Large intestine (tissue), 3 donors: ENCODE measurements around the gene PRAMEF17. TPM values are rescaled to one million over a fixed set of nuclear protein-coding genes. Genes with fewer than 3 reads are reported as not detected.
"Not testable (repeated sequence)": the region's sequence is repeated elsewhere in the genome, so short reads cannot be mapped to it uniquely, and the experiment has no call there.

Experiments used
- DNase-seq, 2 donors: peaks; one replicate each; pipeline versions ENCODE4 v3.0.0 to v3.0.0-alpha.2; 2013
- H3K27ac ChIP-seq: one replicate; pipeline ENCODE4 v1.5.1; 2013; ENCODE audit warnings: low read length
- H3K27me3 ChIP-seq: 2 replicates; pipeline ENCODE4 v1.6.1; 2013; ENCODE audit warnings: low read length; ENCODE audit not compliant: control insufficient read depth, insufficient read depth
- H3K36me3 ChIP-seq: 2 replicates; pipeline ENCODE4 v1.6.1; 2013; ENCODE audit warnings: low read length; ENCODE audit not compliant: control insufficient read depth, insufficient read depth
- H3K4me1 ChIP-seq: one replicate; pipeline ENCODE4 v1.6.1; 2013; ENCODE audit warnings: low read length; ENCODE audit not compliant: control insufficient read depth, insufficient read depth
- H3K4me3 ChIP-seq: one replicate; pipeline ENCODE4 v1.5.1; 2013; ENCODE audit warnings: low read length
- H3K9me3 ChIP-seq: one replicate; pipeline ENCODE4 v1.6.1; 2013; ENCODE audit warnings: mild to moderate bottlenecking, low read depth, low read length, moderate library complexity; ENCODE audit not compliant: control insufficient read depth
- WGBS: methylation state at CpG from one replicate; pipeline ENCODE4 v1.1.5; 2013; ENCODE audit warnings: low lambda C conversion rate; ENCODE audit not compliant: insufficient coverage; 5-methylcytosine and 5-hydroxymethylcytosine counted together
- polyA plus RNA-seq: library from polyadenylated mRNA; unstranded; fragments of 120-200 nt; gene quantifications from one replicate; pipeline ENCODE4 v1.2.1, GENCODE V29; 2013

The PRAMEF17 gene
- polyA plus RNA-seq, 1 donor = not detected

DNA sequence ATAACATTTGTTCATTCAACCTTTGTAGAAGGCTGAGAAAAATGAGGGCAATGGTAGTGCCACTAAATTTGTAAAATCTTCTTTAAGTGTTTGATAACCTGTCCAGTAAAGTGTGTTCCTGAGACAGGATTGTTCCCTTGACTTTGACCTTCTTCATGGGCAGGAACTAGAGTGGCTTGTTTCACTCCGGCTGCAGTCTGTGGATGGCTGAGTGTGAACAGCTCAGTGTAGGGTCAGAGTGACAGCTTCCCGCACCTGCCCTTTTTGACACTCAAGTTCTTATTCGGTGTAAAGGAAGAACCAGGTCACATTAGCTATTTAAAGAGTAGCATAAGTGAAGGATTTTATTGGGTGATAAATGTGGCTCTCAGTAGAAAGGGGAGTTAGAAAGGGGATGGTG is 9.1 kb upstream of the PRAMEF17 start:
- WGBS = no CpG with 5 or more reads among the region's 3 CpGs
- H3K9me3 ChIP-seq, H3K4me1 ChIP-seq, H3K27me3 ChIP-seq, H3K27ac ChIP-seq, H3K4me3 ChIP-seq, H3K36me3 ChIP-seq, DNase-seq: not testable (repeated sequence)

DNA sequence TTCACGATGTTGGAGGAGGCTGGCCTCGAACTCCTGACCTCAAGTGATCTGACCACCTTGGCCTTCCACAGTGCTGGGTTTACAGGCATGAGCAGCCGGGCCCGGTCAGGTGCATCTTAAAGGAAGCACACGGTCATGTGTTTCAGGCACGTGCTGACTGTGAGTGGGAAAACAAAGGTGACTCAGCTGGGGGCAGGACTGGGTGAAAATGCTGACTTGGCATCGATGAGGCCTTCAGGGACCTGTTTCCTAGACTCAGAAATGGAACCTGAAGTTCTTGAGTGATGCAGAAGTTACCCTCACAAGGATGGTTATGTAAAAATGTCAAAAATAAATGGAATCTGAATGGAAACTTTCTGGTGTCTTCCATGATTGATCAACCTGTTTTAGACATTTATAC is 3.6 kb downstream of the PRAMEF17 start:
- no CpG with 5 or more reads among the region's 7 CpGs for WGBS
- not testable (repeated sequence) for H3K27me3 ChIP-seq, H3K27ac ChIP-seq, H3K4me1 ChIP-seq, H3K36me3 ChIP-seq, H3K4me3 ChIP-seq, DNase-seq
- H3K9me3 ChIP-seq = peaks cover 10% of the 10 kb centered on the region

GRCh38 chr1:13394761-13395160 is 5.3 kb downstream of the PRAMEF17 start:
- H3K9me3 ChIP-seq = peaks cover 10% of the 10 kb centered on the region
- not testable (repeated sequence) for H3K27ac ChIP-seq, H3K4me1 ChIP-seq, H3K4me3 ChIP-seq, H3K27me3 ChIP-seq, H3K36me3 ChIP-seq, DNase-seq
- no CpG with 5 or more reads among the region's 32 CpGs for WGBS

GRCh38 chr1:13395311-13395710 is 5.9 kb downstream of the PRAMEF17 start:
- no CpG with 5 or more reads among the region's 22 CpGs for WGBS
- DNase-seq, H3K27me3 ChIP-seq: not testable (repeated sequence)

GRCh38 chr1:13407811-13408210 is 18.4 kb downstream of the PRAMEF17 start:
- WGBS = 71% methylated on average over 1 of the region's 4 CpGs
- Histone ChIP-seq H3K27ac (no peak overlapping the region), H3K4me1 (no peaks in the 10 kb centered on the region), H3K4me3 (no peak overlapping the region), H3K9me3 (no peaks in the 10 kb centered on the region), H3K27me3 (no peaks in the 10 kb centered on the region), H3K36me3 (no peaks in the 10 kb centered on the region)
- DNase-seq = no peak

More at GRCh38 chr1:13395311-13395710, 5.9 kb downstream of the PRAMEF17 start:
- H3K4me1 ChIP-seq, H3K36me3 ChIP-seq, H3K27ac ChIP-seq, H3K4me3 ChIP-seq: not testable (repeated sequence)
- peaks cover 10% of the 10 kb centered on the region for H3K9me3 ChIP-seq

- H3K9me3 ChIP-seq, H3K27ac ChIP-seq, H3K27me3 ChIP-seq, H3K36me3 ChIP-seq, H3K4me1 ChIP-seq, H3K4me3 ChIP-seq, DNase-seq: not testable (repeated sequence)
- WGBS = no CpG with 5 or more reads among the region's 4 CpGs
Observed at GRCh38 chr1:13410150-13410549, 20.7 kb downstream of the PRAMEF17 start, which contains the start of gene PRAMEF20. Gene PRAMEF20, plus strand, starts transcription at chr1:13410450. Its CDS starts 5,905 bp downstream, at chr1:13416355.

DNA sequence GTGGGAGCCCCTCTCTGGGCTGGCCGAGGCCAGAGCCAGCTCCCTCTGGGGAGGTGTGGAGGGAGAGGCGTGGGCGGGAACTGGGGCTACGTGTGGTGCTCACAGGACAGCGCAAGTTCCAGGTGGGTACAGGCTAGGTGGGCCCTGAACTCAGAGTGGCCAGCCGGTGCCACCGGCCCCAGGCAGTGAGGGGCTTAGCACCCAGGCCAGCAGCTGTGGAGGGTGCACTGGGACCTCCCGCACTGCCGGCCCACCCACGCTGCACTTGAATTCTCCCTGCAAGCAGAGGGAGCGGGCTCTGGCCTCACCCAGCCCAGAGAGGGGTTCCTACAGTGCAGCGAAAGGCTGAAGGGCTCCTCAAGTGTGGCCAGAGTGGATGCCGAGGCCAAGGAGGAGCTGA is 41.1 kb downstream of the PRAMEF17 start:
- DNase-seq = no peak
- H3K36me3 ChIP-seq = no peaks in the 10 kb centered on the region
- H3K4me1 ChIP-seq = no peaks in the 10 kb centered on the region
- no peak overlapping the region for H3K27ac ChIP-seq
- WGBS = no CpG with 5 or more reads among the region's 13 CpGs
- no peak overlapping the region for H3K4me3 ChIP-seq
- no peaks in the 10 kb centered on the region for H3K27me3 ChIP-seq
- peaks cover 11% of the 10 kb centered on the region for H3K9me3 ChIP-seq

GRCh38 chr1:13432251-13432650 is 42.8 kb downstream of the PRAMEF17 start:
- no peak for DNase-seq
- Histone ChIP-seq H3K4me3 (no peak overlapping the region), H3K9me3 (peaks cover 11% of the 10 kb centered on the region), H3K27me3 (no peaks in the 10 kb centered on the region), H3K36me3 (no peaks in the 10 kb centered on the region), H3K27ac (no peak overlapping the region), H3K4me1 (no peaks in the 10 kb centered on the region)
- WGBS = no CpG with 5 or more reads among the region's 3 CpGs

GRCh38 chr1:13433694-13434358 is 44.4 kb downstream of the PRAMEF17 start:
- no CpG with 5 or more reads among the region's 32 CpGs for WGBS
- not testable (repeated sequence) for H3K27ac ChIP-seq, H3K27me3 ChIP-seq, H3K4me1 ChIP-seq, H3K4me3 ChIP-seq, DNase-seq, H3K36me3 ChIP-seq
- H3K9me3 ChIP-seq = peaks cover 11% of the 10 kb centered on the region

DNA sequence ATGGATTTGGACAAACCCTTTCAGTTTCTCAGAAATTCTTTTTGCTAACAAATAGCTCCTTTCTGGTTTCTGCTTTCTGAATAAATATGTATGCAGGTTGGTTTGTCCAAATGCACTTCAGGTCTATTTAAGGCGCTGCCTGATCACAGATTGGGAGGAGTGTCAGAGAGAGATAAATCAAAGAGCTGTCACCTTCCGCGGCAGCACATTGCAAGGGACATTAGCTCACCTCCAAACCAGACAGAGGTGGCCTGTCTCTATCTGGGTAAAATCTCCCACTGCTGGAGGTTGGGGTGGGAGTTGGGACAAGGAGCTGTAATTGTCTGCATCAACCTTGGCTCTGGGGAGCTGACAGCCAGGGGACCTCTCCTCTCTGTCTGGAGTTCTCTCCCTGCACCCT is 46.0 kb downstream of the PRAMEF17 start:
- no peak overlapping the region for H3K4me3 ChIP-seq
- no CpG with 5 or more reads among the region's 3 CpGs for whole genome bisulfite sequencing
- no peaks in the 10 kb centered on the region for H3K4me1 ChIP-seq
- H3K36me3 ChIP-seq = no peaks in the 10 kb centered on the region
- H3K27ac ChIP-seq = no peak overlapping the region
- DNase-seq = no peak
- H3K27me3 ChIP-seq = no peaks in the 10 kb centered on the region
- H3K9me3 ChIP-seq = peaks cover 8% of the 10 kb centered on the region

DNA sequence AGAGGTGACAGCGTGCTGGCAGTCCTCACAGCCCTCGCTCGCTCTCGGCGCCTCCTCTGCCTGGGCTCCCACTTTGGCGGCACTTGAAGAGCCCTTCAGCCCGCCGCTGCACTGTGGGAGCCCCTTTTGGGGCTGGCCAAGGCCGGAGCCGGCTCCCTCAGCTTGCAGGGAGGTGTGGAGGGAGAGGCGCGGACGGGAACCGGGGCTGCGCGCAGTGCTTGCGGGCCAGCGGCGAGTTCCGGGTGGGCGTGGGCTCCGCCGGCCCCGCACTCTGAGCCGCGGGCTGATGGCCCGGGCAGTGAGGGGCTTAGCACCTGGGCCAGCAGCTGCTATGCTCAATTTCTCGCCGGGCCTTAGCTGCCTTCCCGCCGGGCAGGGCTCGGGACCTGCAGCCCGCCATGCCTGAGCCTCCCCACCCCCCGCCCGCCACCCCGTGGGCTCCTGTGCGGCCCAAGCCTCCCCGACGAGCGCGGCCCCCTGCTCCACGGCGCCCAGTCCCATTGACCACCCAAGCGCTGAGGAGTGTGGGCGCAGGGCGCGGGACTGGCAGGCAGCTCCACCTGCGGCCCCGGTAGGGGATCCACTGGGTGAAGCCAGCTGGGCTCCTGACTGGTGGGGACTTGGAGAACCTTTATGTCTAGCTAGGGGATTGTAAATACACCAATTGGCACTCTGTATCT is 49.8 kb downstream of the PRAMEF17 start:
- not testable (repeated sequence) for H3K27ac ChIP-seq, DNase-seq, H3K4me3 ChIP-seq, H3K36me3 ChIP-seq, H3K4me1 ChIP-seq, H3K9me3 ChIP-seq, H3K27me3 ChIP-seq
- WGBS = no CpG with 5 or more reads among the region's 49 CpGs
